ENCODE data around the gene RTP5.

RTP5 gene

DNA sequence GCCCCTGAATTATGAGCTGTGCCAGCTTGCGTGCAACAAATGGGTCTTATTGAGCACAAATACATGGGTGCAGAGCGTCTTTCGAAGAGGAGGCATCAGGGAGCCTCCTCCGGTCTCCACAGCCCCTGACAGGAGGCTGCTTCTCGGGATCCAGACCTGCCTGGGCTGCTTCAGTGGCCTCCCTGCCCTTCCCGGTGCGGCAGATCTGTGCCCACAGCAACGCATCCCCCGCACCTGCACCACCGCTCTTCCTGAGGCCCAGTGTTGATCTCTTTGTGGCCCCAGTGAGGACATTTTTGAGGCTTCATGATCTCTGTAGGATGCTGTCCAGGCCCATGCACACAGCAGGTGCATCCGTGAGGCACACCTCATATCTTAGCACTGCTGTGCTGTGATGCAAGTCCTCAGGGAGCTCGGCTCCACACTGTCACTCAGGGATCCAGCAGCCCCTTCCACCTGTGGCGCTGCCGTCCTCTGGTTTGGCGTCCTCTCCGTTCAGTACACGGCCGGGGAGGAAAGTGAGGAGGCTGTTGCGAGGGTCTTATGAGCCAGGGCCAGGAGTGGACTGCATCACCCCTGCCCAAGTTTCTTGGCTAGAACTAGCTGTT, 17.4 kb downstream of the RTP5 start:
- TF ChIP-seq TEAD4 (IDR thresholded peaks at IDR 0.05) (no peak), YY1 (IDR thresholded peaks at IDR 0.05; ENCODE audit: low read depth) (no peak), CEBPB (IDR thresholded peaks at IDR 0.05) (no peak)

DNA sequence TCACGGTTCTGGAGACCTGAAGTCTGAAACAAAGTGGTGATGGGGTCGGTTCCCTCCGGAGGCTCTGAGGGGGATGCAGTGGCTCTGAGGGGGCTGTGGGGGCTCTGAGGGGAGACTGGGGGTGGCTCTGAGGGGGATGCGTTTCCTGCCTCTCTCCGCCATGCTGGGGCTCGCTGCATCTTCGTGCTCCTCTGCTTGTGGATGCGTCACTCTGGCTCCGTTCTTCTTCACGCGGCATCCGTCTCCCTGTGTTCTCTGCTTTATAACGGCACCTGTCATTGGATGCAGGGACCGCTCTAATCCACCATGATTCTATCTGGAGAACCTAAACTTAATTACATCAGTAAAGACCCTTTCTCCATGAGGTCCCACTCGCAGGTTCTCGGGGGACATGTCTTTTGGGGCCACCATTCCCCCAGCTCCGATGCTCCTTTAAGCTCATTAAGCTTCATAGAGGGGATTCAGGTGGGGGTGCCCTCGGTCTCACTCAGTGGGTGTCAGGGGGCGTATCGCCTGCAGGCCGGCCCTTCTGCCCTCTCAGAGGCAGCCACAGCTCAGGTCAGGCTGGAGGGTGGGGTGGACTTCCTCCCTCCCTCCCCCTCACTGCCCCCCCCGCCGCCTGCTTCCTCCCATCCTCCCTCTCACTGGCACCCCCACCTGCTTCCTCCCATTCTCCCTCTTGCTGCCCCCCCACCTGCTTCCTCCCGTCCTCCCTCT, 18.4 kb downstream of the RTP5 start:
- no peak for TF ChIP-seq USF1 (IDR thresholded peaks at IDR 0.05)

- no peak for TF ChIP-seq TEAD4 (IDR thresholded peaks at IDR 0.05)
- TF ChIP-seq ZBTB7A (IDR thresholded peaks at IDR 0.05; ENCODE audit: low read depth) = no peak
- TF ChIP-seq CREB1 (IDR thresholded peaks at IDR 0.05; ENCODE audit: low read depth) = no peak
- TF ChIP-seq REST (IDR thresholded peaks at IDR 0.05; ENCODE audit: low read depth) = no peak
- TF ChIP-seq USF1 (IDR thresholded peaks at IDR 0.05) = no peak
- no peak for TF ChIP-seq CEBPB (IDR thresholded peaks at IDR 0.05)
- no peak for TF ChIP-seq MAX (IDR thresholded peaks at IDR 0.05)
- TF ChIP-seq RAD21 (IDR thresholded peaks at IDR 0.05; ENCODE audit: low read depth) = no peak
- no peak for TF ChIP-seq NFIC (IDR thresholded peaks at IDR 0.05)
- TF ChIP-seq EP300 (IDR thresholded peaks at IDR 0.05; ENCODE audit: borderline replicate concordance) = no peak
- no peak for TF ChIP-seq TCF12 (IDR thresholded peaks at IDR 0.05; ENCODE audit: low read depth)
- TF ChIP-seq TAF1 (IDR thresholded peaks at IDR 0.05; ENCODE audit: low read depth) = no peak
Observed at GRCh38 chr2:241888641-241889040, 19.1 kb downstream of the RTP5 start.

DNA sequence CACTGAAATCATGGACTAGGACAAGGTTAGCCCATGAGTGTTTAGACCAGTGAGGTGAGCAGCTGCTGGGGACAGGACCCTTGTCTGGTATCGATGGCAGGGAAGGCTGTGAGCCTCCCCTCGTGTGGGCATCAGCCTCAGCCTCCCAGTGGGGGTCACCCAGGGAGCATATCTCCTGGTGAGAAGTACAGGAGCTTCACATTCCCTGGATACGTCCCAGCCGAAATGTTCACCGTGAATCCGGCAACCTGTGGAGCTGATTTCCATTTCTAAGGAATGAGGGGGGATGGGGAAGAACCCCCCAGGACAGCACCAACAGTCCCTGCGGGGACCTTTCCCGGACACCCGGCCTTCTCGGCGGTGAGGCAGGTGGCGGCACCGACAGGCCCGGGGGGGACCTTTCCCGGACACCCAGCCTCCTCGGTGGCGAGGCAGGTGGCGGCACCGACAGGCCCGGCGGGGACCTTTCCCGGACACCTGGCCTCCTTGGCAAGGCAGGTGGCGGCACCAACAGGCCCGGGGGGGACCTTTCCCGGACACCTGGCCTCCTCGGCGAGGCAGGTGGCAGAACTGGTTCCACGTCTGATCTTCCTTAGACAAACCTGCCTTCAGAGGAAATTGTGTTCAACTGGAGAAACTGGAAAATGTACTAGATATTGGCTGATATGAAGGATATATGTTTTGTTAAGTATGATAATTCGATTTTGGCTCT, 21.2 kb downstream of the RTP5 start:
- TF ChIP-seq FOXM1 (IDR thresholded peaks at IDR 0.05; ENCODE audit: borderline replicate concordance, low read depth) (no peak), EP300 (IDR thresholded peaks at IDR 0.05; ENCODE audit: borderline replicate concordance) (no peak), NFIC (IDR thresholded peaks at IDR 0.05) (no peak), USF1 (IDR thresholded peaks at IDR 0.05) (no peak), YY1 (IDR thresholded peaks at IDR 0.05; ENCODE audit: low read depth) (no peak), CREB1 (IDR thresholded peaks at IDR 0.05; ENCODE audit: low read depth) (no peak), REST (IDR thresholded peaks at IDR 0.05; ENCODE audit: low read depth) (no peak), EGR1 (IDR thresholded peaks at IDR 0.05) (no peak), TCF12 (IDR thresholded peaks at IDR 0.05; ENCODE audit: low read depth) (no peak), MAX (IDR thresholded peaks at IDR 0.05) (no peak), ZBTB7A (IDR thresholded peaks at IDR 0.05; ENCODE audit: low read depth) (no peak), CEBPB (IDR thresholded peaks at IDR 0.05) (no peak), RAD21 (IDR thresholded peaks at IDR 0.05; ENCODE audit: low read depth) (no peak), TAF1 (IDR thresholded peaks at IDR 0.05; ENCODE audit: low read depth) (no peak)

DNA sequence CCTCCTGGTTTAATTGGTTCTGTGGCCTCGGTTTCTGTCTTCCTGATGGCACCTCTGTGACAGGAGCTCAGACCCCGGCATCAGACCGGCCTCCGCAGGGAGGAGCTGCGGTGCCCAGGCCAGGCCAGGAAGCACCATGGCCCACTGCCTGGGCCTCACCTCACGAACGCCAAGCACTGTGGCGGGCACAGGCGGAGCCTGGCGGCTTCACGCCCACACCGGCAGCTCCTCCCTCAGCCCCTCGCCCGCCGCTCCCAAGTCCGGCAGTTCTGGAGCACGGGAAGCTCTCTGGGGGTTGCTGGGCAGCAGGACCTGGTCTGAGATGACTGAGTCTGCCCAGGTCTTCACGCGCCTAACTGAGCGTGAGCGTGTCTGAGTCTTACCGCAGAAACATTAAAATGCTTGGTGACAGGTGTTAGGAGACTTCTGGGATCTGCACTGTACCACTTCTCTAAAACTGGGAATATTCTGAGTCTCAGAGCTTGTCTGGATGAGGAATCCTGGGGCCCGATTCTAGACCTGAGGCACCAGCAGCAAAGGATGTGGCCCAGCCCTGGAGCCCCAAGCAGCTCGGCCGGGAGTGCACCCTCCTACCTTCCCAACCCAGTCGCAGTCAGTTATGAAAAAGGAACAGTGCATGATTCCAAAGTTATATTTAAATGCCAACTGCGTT, 21.9 kb downstream of the RTP5 start:
- TF ChIP-seq EP300 (IDR thresholded peaks at IDR 0.05; ENCODE audit: borderline replicate concordance) (no peak), NFIC (IDR thresholded peaks at IDR 0.05) (no peak), MAX (IDR thresholded peaks at IDR 0.05) (no peak), TCF12 (IDR thresholded peaks at IDR 0.05; ENCODE audit: low read depth) (no peak), RAD21 (IDR thresholded peaks at IDR 0.05; ENCODE audit: low read depth) (no peak), CREB1 (IDR thresholded peaks at IDR 0.05; ENCODE audit: low read depth) (no peak), EGR1 (IDR thresholded peaks at IDR 0.05) (no peak), USF1 (IDR thresholded peaks at IDR 0.05) (no peak), ZBTB7A (IDR thresholded peaks at IDR 0.05; ENCODE audit: low read depth) (no peak), FOXM1 (IDR thresholded peaks at IDR 0.05; ENCODE audit: borderline replicate concordance, low read depth) (no peak), TEAD4 (IDR thresholded peaks at IDR 0.05) (no peak)

All from Ishikawa (cell line).